NCI-H2029 (cell line): ENCODE data around the gene CSRP1.

Source experiments
- DNase-seq: peaks from one replicate; lab custom pipeline; 2025; lab: John Stamatoyannopoulos, UW

CSRP1 gene

DNA sequence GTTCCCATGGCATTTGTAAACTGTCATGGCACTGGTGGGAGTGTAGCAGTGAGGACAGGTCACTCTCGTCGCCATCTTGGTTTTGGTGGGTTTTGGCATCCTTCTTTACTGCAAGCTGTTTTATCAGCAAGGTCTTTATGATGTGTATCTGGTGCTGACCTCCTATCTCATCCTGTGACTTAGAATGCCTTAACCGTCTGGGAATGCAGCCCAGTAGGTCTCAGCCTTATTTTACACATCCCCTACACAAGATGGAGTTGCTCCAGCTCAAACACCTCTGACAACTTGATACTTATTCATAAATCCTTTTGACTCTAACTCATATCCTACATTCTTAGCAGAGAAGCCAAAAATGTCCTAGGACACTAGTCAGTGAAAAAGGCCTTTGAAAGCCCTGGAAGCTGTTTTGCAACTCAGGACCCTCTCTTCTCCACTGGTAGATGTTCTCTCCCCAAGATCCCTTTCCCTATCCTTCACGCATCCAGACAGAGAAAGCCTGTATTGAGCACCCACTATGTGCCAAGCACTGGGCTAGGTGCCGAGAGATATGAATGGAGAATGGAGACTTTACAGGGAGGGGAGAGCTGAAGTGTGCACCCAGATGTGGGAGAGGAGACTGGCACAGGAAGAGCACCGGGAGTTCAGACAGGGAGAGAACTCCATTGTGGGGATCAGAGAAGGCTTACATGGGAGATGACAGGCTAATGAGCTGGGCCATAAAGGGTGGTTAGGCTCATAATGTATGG lies 6.7 kb upstream of the CSRP1 start:
- DNase-seq, result no peak

DNA sequence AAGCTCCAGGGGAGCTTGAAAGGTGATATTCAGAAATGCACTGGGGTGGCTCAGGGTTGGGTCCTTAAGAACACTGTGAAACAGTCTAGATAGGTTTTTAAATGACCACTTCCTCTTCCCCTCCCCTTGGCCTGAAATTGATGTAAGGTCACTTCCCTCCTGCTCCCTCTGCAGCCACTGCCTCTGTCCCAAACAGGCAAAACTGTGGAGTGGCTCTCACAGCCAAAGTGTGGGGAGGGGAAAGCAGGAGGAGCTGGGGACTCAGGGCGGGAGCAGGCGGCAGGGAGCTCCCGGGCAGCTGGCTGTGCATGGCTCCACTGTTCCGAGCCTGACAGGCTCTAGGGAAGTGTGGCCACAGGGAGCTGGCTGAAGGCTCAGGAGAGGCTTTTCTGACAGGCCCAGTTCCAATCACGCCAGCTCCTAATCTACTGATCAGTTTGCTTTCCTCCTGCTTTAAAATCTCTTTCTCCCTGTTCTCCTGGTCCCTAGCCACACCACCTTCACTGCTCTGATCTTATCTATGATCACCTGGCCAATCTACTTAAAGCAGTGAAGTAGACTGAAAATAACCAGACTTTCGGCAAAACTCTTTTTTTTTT lies 5.1 kb upstream of the CSRP1 start:
- no peak for DNase-seq

DNA sequence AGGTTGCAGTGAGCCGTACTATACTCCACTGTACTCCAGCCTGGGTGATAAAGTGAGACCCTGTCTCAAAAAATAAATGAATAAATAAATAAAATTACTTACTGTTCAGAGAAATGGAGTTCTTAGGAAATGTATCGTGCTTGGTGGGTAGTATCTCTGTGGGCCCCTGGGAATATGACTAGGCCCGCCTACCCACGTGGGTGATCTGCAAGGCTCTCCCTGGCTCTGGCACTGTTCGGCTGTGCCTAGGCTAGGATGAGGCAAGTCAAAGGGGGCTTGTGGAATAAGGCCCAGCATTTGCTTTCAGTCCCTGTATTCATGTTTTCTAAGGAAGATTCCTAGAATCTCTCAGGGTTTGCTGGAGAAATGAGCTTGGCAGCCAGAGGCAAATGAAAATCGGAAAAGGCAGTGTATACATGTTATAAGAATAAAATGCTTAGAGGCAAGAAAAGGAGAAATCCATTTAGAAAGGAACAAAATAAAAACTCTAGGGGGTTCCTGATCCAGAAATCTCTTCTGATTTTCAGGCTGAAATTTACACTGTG lies 4.5 kb upstream of the CSRP1 start:
- DNase-seq, result no peak

DNA sequence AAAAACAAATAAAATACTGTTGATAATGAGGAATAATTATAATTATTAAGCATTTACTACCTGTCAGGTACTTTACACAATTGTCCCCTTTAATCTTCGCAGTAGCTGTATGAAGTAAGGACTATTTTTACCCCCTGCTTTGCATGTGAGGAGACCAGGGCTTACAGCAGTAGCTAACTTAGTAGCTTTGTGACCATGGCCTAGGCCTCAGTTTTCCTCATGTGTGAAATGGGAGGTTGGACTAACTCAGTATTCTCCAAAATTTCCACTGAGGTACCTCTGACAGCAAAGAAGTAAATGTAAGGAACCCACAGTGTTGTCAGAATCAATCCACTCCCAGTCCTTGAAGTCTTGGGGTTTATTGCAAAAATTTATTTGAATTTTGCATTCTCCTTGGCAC lies 3.8 kb upstream of the CSRP1 start:
- DNase-seq, result no peak

DNA sequence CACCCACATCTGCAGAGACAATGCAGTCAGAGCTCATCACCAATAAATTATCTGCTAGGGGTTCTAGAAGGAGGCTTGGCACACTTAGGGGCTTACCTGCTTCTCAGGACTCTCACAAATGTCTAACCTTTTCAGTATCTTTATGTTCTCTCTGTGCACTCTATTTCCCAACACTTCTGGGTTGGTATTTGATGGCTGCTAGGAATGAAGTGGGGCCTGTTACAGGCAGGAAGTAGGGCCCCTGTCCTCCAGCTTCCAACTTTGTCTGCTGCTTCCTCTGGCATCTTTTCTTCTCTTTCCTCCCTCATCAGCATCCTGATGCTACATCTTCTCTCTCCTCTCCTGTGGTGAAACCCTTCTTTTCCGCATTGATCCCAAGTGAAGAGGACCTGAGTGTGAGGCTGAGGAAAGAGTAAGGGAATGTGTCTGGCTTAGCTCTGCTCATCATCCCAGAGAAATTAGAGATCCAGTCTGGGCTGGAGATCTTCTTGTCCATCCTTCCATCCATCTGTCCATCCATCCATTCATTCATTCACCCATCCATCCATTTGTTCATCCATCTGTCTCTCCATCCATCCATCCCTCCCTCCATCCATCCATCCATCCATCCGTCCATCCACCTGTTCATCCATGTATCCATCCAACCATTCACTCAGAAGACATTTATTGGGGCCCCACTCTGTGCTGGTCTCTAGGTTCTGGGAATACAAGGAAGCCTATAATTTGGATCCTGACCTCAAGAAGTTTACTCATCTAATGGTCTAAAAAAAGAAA lies 2.9 kb upstream of the CSRP1 start:
- DNase-seq, result no peak

DNA sequence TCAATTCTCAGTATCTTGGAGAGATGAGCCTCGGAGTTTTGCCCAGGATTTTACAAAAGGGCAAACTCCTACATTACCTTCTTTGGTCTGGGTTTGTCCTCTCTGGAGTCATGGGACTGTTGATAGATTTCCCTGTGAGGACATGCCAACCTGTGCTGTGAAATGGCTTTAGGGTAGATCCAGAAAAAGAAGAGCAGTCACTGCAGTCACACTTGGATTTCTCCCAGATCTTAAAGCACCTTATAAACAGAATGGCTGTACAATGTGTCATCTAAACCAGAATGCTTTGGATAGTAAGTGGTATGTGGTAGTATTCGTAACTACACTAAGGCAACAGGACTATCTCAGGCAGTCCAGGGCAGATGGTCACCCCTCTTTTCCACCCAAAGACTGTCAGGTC lies 1.9 kb upstream of the CSRP1 start:
- DNase-seq, result no peak

DNA sequence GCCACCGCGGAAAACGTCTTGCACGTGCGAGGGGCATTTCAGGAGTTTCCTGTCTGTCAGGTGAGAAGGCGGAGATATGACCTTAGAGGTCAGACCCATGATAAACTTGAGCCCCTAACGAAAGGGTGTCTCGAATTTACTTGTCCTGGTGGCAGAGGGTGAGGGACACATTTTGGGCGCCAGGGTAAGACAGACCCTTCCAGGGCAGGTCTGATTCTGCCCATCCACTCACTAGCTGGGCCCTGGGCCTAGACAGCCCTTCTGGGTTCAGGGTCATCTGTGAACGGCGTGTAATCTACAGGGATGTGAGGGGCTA lies 395 bp upstream of the CSRP1 start:
- no peak for DNase-seq

DNA sequence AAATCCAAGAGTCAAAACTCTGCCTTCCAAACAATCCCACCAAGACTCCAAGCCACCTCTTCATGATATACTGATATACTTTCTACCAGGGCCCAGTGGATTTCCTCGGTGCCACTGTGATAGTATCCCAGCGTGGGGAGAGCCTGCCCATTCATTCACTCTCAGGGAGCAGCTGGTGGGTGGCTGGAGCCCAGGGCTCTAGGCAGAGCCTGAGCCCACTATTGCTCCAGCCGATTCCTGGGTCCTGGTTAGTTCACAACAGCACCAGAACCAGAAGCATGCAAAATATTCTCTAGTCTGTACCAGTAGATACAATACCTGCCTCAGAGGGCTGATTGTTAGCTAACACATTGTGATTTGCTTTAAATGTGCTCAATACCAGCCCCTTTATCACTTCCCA lies 831 bp downstream of the CSRP1 start:
- DNase-seq, result no peak

DNA sequence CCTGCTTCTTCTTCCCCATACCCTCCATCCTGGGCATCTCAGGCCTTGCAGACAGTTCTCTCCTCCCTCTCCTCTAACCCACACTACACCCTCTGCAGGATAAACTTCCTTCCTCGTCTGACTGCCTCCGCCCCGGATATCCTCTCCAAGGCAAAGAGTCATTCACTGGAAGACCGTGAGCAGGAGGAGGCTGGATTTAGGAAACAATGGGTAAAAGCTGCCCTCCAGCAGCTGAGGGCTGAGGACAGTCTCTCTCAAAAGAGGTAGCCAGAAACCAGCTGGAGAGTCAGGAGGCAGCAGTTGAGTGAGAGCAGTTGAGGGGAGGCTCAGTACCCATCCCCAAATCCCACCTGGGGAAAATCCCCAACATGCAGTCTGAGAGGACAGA lies 1.4 kb downstream of the CSRP1 start:
- peak; percentile 70 for DNase-seq

DNA sequence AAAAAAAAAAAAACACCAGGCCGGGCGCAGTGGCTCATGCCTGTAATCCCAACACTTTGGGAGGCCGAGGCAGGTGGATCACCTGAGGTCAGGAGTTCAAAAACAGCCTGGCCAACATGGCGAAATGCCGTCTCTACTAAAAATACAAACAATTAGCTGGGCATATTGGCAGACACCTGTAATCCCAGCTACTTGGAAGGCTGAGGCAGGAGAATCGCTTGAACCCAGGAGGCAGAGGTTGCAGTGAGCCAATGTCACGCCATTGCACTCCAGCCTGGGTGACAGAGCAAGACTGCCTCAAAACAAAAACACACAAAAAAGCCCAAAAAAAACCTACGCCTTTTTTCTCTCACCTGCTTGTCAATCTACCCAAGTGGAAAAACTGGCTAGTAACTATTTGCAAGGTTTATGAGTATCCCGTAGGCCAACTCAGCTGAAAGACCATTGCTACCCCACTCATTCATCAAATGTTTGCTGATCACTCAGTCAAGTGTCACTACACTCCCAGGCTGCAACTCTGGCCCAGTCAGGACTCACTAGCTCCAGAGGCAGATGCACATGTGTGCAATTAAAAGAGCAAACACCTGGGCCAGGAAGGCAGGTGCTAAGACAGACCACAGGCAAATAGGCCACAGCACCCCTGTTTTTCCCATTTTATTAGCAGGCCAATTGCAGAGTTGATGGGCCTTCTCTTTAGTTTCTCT lies 2.0 kb downstream of the CSRP1 start:
- peak; percentile 79 for DNase-seq

DNA sequence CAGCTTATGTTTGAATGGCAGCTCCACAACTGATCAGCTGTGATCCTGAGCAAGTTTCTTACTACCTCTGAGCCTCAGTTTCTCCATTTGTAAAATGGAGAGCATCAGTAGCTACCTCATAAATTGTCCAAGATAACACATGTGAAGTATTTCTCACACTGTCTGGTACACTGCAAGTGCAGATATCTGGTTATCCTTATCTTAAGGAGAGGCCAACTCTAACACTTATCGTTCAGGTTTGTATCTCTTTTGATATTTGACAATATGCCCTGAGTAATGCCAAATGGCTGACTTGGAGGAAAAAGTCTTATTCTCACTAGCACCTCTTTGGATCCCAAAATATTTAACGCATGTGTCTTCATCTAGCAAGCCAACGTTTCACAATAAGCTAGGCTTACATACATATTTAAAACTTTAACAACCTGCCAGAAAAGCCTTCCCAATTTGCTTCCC lies 2.7 kb downstream of the CSRP1 start:
- DNase-seq, result no peak

DNA sequence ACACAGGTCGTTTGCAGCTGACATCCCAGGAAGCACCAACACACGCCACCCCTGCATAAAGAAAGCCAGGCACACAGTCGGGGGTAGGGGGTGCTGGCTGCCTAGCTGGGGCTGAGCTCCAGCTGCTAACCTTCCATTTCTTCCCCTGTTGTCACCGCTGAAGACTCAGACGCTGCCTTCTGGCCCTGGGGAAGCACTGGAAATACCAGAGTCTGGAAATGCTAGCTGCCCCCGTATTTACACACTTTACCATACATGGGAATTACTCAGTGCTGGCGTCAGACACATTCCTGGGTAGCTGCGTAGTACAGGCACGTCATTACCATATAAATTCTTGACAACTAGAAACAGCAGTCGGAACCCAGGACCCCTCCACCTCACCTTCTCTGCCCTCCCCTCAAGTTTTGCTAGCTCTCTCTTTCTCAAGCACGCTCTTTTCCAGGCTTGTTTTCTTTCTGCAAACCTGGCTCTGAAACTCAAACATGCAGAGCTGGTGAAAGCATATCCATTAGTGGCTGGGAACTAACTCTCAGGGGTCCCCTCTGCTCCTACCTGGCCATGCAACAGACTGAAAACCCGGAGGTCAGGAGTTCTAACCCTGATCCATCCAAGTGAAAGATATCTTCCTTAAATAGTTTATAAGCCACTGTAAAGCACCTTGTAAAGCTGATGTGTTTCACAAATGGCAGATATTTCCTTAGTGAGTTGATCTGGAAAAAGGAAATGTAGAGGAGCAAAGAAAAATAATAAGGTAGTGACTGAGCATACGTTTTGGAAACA lies 3.3 kb downstream of the CSRP1 start:
- DNase-seq, result peak; percentile 21

DNA sequence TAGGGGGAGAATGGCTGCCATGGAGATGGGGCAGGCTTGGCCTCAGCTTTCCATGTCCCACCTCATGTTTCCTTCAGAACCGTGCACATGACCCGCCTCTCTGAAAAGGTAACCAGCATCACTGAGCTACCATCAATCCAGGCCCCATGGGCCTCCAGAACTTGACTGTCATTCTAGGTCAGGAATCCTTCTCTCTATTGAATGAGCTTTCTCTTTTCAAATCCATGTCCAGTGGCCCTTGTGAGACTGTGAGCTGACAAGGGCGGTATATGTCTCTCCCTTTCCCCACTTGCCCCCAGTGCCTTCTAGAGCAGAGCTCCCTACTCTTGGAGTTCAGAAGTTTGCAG lies 4.4 kb downstream of the CSRP1 start:
- DNase-seq, result no peak

DNA sequence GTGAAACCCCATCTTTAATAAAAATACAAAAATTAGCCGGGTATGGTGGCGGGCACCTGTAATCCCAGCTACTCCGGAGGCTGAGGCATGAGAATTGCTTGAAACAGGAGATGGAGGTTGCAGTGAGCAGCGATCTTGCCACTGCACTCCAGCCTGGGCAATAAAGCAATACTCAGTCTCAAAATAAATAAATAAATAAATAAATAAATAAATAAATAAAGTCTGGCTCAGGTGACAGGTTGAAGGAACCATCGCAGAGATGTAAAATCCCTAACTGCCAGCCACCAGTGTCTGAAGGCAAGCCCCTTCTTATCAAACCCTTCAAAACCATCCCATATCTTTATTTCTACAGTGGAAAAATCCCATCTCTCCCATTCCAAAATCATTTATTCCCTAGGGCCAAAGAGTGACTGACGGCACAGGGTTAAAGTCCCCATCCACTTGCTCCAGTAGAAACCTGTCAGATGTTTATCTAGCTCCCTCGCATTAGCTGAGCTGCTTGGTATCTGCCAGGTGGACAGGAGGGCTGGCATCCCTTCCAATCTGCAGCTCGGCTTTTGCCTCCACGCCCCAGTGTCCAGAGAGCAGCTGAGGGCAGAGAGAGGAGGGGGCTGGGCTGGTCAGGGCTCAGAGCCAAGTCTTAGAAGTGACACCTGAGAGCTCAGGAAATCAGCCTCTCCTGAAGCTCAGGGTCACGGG lies 5.0 kb downstream of the CSRP1 start:
- peak; percentile 84 for DNase-seq

DNA sequence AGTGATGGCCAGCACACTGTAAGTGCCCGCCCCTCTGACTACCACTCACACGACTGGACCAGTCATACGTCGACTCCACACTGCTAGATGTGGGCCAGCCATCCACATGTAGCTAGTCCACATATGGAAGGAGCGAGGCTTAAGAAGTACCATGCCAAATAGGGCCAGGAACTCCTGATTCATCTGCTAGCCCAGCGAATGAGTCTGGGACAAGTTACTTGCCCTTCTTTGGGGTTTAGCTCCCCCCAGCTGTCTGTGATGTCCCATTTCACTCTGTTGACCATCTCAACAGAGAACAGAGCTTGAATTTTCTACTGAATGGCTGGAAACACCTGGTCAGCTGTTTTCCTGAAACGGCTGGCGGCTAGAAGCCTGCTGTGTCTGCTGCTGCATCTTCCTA lies 5.8 kb downstream of the CSRP1 start:
- no peak for DNase-seq

DNA sequence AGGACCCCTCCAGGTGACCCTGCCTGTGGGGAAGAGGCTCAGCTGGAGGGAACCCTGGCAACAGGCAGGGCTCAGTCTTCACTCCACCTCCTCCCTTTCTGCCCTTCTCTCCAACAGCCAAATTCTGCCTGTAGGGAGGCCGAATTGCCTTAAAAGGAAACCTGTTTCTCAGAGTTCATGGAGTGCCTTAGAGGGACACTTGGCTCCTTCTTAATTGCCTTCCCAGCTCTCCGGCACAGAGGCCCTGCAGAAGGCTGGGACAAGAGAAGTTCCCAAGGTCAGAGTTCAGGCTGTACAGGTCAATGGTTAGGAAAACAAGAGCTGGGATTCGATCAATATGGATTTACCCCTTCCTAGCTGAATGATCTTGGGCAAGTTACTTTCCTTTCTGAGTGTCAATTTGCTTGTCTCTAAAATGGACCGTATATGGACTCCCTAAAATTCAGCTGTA lies 6.2 kb downstream of the CSRP1 start:
- no peak for DNase-seq

DNA sequence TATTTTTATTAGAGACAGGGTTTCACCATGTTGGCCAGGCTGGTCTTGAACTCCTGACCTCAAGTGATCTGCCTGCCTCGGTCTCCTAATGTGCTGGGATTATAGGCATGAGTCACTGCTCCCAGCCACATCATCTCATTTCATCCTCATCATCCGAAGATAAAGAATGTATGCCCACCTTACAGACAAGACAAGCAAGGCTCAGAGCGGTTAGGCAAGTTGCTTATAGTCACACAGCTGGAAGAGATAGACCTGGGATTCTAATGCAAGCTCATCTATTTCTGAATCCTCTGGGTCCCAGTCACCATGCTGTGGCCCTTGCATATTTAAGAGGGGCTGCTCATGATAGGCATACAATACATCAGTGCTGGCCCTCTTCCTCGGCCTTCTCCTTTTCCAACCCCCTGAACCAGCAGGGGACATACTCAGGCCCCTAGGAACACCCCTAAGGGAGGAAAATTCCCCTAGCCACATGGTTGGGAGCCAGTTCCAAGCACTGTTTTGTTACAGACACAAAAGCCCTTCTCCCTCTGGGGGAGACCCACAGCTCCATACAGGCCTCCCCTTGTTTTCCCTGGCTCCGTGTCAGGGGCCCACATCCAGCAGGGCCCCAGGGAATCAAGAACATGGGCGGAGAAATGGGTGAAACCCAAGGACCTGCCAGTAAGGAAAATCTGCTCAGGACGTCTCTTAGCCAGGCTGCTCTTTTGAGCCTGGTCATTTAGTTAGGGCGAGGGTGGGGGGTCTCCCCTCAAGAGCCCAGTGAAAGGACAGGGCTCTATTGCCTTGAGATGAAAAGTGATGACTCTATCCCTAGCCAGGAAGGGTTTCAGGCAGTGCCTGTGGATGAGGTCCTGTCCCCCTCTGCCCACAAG lies 6.9 kb downstream of the CSRP1 start:
- DNase-seq, result no peak

DNA sequence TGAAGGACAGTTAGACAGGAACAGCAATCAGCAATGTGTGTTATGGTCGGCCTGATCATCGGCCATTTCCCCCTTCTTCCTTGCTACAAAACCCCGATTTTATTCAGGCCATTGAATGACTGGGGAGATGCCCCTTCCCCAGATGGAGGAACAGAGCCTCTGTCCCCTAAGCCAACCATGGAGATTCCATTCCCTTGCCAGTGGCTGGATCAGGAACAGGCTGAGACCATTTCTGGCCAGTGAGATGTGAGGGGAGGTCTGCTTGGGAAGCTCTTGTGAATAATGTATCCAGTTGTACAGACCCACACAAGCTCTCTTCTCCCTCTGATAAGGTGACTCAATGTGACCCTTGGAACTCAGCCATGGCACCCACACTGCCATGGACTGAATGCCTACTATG lies 7.7 kb downstream of the CSRP1 start:
- DNase-seq, result no peak

DNA sequence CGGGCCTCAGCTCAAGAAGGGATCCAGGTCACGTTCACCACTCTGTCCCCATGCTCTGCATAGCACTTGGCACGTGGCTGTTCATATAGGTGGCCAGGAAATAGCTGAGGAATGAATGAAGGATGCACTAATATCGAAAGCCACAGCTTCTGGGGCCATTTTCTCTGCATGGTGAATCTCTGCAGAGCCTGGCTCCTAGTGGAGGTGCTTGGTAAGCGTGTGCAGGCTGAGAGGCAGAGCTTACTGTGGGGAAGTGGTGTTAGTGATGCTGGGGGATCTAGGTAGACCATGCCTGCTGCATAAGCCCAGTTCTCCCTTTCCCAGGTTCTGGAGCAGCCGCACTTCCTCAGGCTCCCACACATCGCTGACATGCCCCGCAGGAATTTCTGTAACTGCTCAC lies 8.3 kb downstream of the CSRP1 start:
- DNase-seq, result no peak

DNA sequence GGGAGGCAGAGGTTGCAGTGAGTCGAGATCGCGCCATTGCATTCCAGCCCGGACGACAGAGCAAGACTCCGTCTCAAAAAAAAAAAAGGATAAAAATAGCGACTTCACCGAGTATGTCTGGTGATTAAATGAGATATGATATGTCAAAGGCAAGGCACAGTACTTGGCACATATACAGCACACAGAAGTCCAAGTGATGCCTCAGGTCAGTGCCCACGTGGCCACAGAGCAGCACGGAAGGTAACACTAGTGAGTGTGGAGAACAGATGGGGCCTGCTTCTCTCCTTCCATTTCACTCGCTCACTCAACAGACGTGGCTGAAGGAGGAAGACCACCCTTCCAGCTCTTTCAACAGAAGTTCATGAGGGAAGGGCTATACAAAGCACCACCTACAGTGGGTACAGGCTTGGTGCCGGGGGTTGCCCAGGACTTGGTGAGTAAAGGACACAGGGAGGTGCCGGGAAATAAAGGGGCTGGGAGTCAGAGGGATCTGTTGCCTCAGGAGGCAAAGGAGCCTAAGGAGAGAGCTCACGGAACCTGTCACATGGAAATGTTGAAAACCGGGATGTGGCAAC lies 8.9 kb downstream of the CSRP1 start:
- DNase-seq, result no peak
